ENCODE results near the gene CACNB3. TPM values are rescaled to one million over a fixed set of nuclear protein-coding genes. Genes with fewer than 3 reads are reported as not detected.

CACNB3 gene
- total and polyA plus RNA-seq, 2 experiments from 2014 or later, result 23.2 to 28.6 TPM

GRCh38 chr12:48771588-48772112, 46.6 kb upstream of the CACNB3 start:
- WGBS (ENCODE audit: low lambda C conversion rate, missing lambda C conversion rate), result 91% methylated on average over 13 of the region's 13 CpGs
- H3K4me1 ChIP-seq (ENCODE audit: insufficient read depth), result no peaks in the 10 kb centered on the region
- H3K4me2 ChIP-seq, result no peak overlapping the region
- no peak overlapping the region for H3K4me3 ChIP-seq
- DNase-seq (ENCODE audit: low spot score), result no peak
- no peaks in the 10 kb centered on the region for H4K20me1 ChIP-seq (ENCODE audit: insufficient read depth, poor library complexity, severe bottlenecking)
- TF ChIP-seq CTCF (IDR thresholded peaks at IDR 0.05; ENCODE audit: poor library complexity) (no peak), EZH2phosphoT487 (IDR thresholded peaks at IDR 0.05; ENCODE audit: low read depth, severe bottlenecking, unreplicated experiment) (no peak), EZH2 (IDR thresholded peaks at IDR 0.05; ENCODE audit: borderline replicate concordance) (no peak)
- no peaks in the 10 kb centered on the region for H3K9me3 ChIP-seq (ENCODE audit: low read depth)
- H3K27me3 ChIP-seq, result no peaks in the 10 kb centered on the region
- H3K36me3 ChIP-seq (replicated peaks; ENCODE audit: insufficient read depth, low read depth), result peaks cover 4% of the 10 kb centered on the region
- no peak overlapping the region for H2AFZ ChIP-seq
- no peaks in the 10 kb centered on the region for H3K79me2 ChIP-seq
- no peak overlapping the region for H3K27ac ChIP-seq
- no peaks in the 10 kb centered on the region for H3K9me2 ChIP-seq (replicated peaks; ENCODE audit: insufficient read depth)

DNA sequence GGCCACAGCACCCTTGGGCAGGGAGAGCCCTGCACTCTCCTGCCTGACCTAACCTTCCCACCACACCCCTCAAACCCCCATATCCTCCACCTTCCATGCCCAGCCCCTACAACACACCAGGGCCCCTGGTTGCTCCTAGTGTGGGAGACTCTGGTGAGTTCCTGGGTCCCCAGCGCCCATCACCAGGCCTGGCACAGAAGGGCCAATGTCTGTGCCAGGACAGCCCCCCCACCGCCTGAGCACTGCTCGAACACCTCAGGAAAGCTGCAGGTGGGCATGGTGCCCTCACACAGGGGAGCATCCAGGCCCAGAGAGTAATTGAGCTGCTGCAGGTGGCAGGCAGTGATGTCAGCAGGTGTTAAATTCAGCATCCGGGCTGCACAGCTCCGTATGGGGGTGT, 44.6 kb upstream of the CACNB3 start:
- H3K79me2 ChIP-seq, result peaks cover 2% of the 10 kb centered on the region
- no peaks in the 10 kb centered on the region for H4K20me1 ChIP-seq (ENCODE audit: insufficient read depth, poor library complexity, severe bottlenecking)
- 95% methylated on average over 5 of the region's 5 CpGs for WGBS (ENCODE audit: low lambda C conversion rate, missing lambda C conversion rate)
- H2AFZ ChIP-seq, result no peak overlapping the region
- no peak overlapping the region for H3K27ac ChIP-seq
- TF ChIP-seq EZH2phosphoT487 (IDR thresholded peaks at IDR 0.05; ENCODE audit: low read depth, severe bottlenecking, unreplicated experiment) (no peak), CTCF (IDR thresholded peaks at IDR 0.05; ENCODE audit: poor library complexity) (no peak), EZH2 (IDR thresholded peaks at IDR 0.05; ENCODE audit: borderline replicate concordance) (no peak)
- H3K9me3 ChIP-seq (ENCODE audit: low read depth), result no peaks in the 10 kb centered on the region
- no peak overlapping the region for H3K4me2 ChIP-seq
- no peak for DNase-seq (ENCODE audit: low spot score)
- no peaks in the 10 kb centered on the region for H3K4me1 ChIP-seq (ENCODE audit: insufficient read depth)
- no peaks in the 10 kb centered on the region for H3K9me2 ChIP-seq (replicated peaks; ENCODE audit: insufficient read depth)
- no peak overlapping the region for H3K4me3 ChIP-seq
- peaks cover 4% of the 10 kb centered on the region for H3K36me3 ChIP-seq (replicated peaks; ENCODE audit: insufficient read depth, low read depth)
- H3K27me3 ChIP-seq, result no peaks in the 10 kb centered on the region

DNA sequence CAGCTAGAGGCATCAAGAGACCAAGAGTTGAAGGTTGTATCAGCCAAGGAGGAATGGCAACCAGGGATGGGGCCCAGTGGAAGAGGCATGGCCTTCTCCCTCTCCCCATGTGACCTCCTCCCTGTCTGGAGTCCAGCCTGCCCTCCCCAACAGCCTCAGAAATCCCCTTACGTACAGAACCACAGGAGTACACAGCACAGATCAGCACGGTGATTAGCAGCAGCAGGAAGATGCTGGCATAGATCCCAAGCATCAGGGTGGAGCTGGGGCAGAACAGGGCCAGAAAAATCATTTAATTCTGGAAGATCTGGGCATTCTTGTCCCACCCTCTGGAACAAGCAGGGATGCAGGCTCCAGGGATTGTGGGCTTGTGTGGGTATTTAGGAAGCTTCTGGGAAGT, 43.8 kb upstream of the CACNB3 start:
- 75% methylated on average over 2 of the region's 2 CpGs for WGBS (ENCODE audit: low lambda C conversion rate, missing lambda C conversion rate)
- H2AFZ ChIP-seq, result no peak overlapping the region
- no peak overlapping the region for H3K4me2 ChIP-seq
- H3K36me3 ChIP-seq (replicated peaks; ENCODE audit: insufficient read depth, low read depth), result peaks cover 4% of the 10 kb centered on the region
- no peaks in the 10 kb centered on the region for H3K27me3 ChIP-seq
- no peak for DNase-seq (ENCODE audit: low spot score)
- H3K4me1 ChIP-seq (ENCODE audit: insufficient read depth), result no peaks in the 10 kb centered on the region
- no peaks in the 10 kb centered on the region for H3K9me2 ChIP-seq (replicated peaks; ENCODE audit: insufficient read depth)
- peaks cover 8% of the 10 kb centered on the region for H3K79me2 ChIP-seq
- no peak overlapping the region for H3K4me3 ChIP-seq
- H3K27ac ChIP-seq, result no peak overlapping the region
- no peaks in the 10 kb centered on the region for H3K9me3 ChIP-seq (ENCODE audit: low read depth)
- no peak for TF ChIP-seq CTCF (IDR thresholded peaks at IDR 0.05; ENCODE audit: poor library complexity)
- no peak for TF ChIP-seq EZH2 (IDR thresholded peaks at IDR 0.05; ENCODE audit: borderline replicate concordance)
- TF ChIP-seq EZH2phosphoT487 (IDR thresholded peaks at IDR 0.05; ENCODE audit: low read depth, severe bottlenecking, unreplicated experiment), result no peak
- H4K20me1 ChIP-seq (ENCODE audit: insufficient read depth, poor library complexity, severe bottlenecking), result peaks cover 4% of the 10 kb centered on the region
